Left renal pelvis (tissue), 4 donors: Measurements from ENCODE around the gene GCH1. TPM values are rescaled to one million over a fixed set of nuclear protein-coding genes. Genes with fewer than 3 reads are reported as not detected.
A peak's percentile ranks its signal among the peaks of the same experiment; 100 is the strongest.
"Not testable (repeated sequence)": the region's sequence is repeated elsewhere in the genome, so short reads cannot be mapped to it uniquely, and the experiment has no call there.

Experiments
- DNase-seq, 4 donors: peaks; one replicate each; pipeline ENCODE4 v3.0.0-alpha.2; 2013; ENCODE audit warnings: low read depth in 4 of 4, low spot score in 3 of 4
- polyA plus RNA-seq, 4 donors: library from polyadenylated mRNA; unstranded; fragments of 120-200 nt; gene quantifications; one replicate each; pipeline ENCODE4 v1.2.1, GENCODE V29; 2013; ENCODE audit not compliant: insufficient read length in 4 of 4

The GCH1 gene
- polyA plus RNA-seq, 4 donors, result 3.6 to 9.6 (median 9.3) TPM

DNA sequence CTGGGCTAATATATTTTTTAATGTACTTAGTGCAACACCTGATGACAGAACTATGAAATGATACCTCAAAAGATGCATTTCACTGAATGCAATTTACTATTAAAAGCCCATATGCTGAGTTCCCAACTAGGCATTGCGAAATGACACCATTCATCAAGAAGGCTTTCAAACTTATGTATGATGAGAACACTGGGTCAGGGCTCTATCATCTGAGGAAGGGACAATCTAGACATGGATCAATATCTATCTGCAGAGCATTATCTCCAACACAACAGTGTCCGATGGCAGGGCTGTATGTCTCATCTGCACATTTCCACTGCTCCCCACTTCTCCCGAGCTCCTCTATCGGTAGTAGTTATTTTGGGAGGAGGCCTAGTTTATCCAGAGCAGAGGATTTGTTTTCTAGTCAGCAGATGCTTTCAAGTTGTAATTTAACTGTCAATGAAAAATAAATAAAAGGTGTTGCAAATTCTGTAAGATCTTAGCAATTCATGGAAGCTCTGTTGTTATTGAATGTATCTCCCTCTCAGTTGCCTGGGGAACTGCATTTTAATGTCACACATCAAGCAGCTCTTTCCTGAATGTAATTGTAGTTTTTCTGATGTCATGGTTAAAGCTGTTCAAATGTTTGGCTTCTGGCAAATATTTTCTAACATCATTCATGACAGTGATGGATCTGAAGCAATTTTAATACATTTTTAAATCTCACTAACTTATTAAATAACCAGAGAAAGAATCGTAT is 7.4 kb upstream of the GCH1 start:
- no peak for DNase-seq

DNA sequence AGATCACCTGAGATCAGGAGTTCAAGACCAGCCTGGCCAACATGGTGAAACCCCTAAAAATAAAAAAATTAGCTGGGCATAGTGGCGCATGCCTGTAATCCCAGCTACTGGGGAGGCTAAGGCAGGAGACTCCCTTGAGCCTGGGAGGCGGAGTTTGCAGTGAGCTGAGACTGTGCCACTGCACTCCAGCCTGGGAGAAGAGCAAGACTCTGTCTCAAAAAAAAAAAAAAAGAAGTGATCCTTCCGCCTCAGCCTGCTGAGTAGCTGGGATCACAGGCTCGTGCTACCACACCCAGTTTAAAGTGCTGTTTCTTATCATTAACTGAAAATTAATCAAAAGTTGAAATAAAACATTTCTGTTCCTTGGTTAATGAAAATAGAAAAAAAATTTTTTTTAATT is 6.3 kb upstream of the GCH1 start:
- not testable (repeated sequence) for DNase-seq

DNA sequence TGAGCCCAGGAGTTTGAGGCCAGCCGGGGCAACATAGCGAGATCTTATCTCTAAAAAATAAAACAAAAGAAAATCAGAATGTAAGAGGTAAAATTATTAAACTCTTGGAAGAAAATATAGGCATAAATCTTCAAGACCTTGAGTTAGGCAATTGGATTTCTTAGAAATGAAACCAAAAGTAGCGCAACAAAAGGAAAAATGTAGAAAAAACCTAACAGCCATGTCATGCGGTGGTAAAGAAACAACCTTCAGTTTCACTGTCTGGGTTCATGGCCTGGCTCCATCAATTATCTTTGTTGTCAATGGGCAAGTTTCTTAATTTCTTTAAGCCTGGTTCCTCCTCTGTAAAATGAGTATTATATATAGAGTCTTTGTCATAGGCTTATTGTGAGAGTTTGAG is 5.6 kb upstream of the GCH1 start:
- no peak for DNase-seq

DNA sequence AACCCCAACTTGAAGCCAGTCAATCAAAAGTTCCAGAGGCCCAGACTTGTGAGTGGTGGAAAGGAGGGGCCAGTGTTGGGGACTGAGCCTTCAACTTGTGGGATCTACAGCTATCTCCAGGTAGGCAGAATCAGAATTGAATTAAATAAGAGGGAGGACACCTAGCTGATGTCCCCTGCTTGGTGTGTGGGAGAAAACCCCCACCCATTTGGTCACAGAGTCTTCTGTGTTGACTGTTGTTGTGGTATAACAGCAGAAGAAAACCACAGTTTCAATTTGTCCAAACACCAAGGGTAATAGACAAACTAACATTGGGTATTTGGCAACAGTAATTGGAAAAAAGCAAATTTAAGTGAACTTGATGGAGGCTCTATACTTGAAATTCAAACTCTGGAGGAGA is 3.4 kb upstream of the GCH1 start:
- DNase-seq, result no peak

DNA sequence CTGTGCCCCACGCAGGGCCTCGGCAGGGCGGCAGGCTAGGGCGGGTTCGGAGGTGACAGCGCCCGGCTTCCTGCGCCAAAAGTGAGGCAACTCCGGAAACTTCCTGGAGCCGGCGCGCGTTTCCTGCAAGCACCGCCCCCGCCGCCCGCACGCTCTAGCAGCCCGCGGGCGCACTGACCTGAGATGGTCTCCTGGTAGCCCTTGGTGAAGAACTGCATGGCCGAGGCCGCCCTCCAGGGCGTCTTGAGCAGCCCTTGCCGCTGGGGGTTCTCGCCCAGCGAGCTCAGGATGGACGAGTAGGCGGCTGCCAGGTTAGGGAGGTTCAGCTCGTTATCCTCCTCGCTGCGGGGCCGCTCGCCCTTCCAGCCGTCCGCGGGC is 494 bp downstream of the GCH1 start:
- DNase-seq, result no peak

DNA sequence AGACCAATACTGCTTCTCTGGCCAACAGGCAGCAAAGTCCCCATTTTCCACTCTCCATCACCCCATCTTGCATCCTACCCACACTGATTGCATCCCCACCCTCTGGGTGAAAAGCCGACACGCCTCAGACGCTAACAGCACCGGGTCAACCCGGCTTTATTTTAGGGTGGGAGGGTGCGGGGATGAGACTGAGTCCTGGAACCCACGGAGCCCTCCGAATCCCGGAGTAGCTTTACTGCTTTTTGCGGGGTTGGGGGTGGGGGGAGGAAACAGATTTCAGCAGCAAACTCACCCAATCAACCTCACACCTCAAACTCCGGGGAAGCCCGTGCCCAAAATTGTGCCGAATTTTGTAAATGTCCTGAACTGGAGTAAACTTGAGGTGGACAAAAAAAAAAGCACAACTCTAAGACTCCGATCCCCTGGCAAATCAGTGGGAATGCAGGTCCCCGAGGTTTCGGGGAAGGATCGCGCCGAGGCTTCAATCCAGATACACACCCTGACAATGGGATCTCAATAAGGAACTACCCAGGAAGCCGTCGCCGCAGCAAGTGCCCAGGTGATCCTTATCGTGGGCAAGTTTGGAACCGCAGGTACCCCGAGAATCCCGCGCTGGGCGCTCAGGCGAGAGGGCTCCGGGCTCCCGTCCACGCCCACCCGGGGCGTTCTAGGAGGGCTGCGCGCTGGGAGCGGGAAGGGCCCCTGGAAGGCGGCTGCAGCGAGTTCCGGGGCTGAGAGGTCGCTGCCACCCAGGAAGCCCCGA is 1.1 kb downstream of the GCH1 start:
- no peak for DNase-seq

DNA sequence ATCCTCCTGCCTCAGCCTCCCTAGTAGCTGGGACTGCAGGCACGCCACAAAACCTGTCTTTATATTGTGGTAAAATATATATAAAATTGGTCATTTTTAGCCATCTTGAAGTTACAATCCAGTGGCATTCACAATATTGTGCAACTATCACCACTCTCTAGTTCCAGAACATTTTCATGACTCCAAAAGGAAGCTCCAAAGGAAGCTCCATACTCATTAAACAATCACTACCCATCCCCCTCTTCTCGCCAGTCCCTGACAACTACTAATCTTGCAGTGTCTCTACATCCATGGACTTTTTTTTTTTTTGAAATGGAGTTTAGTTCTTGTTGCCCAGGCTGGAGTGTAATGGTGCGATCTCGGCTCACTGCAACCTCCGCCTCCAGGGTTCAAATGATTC is 3.1 kb downstream of the GCH1 start:
- no peak for DNase-seq

DNA sequence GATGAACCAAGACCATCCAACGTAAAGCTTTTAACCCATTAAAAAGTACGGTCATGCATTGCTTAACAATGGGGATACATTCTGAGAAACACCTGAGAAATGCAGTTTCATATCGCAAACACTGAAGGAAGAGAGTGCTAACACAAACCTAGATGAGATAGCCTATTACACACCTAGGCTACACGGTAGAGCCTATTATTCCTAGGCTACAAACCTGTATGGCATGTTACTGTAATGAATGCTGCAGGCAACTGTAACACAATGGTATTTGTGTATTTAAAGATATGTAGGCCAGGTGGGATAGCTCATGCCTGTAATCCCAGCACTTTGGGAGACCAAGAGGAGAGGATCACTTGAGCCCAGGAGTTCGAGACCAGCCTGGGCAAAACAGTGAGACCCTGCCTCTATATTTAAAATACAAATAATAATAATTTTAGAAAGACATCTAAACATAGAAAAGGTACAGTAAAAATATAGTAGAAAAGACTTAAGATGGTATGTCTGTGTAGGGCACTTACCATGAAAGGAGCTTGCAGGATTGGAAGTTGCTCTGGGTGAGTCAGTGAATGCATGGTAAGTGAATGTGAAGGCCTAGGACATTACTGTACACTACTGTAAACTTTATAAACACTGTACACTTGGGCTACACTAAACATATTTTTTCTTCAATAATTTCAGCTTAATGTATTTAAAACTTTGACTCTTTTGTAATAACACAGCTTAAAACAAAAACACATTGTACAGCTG is 4.6 kb downstream of the GCH1 start:
- DNase-seq, result not testable (repeated sequence)

DNA sequence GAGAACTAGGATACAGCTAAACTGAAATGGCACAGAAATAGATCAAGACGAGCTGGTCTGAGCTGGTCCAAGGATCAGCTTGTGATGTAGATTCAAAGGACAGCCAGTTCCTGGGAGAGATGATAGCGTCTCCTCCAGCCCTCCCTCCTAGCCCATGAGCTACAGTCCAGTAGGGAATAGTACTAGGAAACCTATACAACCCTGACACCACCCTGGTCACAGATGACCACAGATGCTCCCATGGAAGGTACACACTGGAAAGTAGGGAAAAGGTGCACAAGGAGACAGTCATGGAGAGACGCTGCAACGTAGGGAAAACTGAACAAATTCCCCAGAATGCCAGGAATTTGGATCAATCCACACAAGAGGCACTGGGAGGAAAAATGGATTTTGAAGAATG is 6.9 kb downstream of the GCH1 start:
- no peak for DNase-seq

DNA sequence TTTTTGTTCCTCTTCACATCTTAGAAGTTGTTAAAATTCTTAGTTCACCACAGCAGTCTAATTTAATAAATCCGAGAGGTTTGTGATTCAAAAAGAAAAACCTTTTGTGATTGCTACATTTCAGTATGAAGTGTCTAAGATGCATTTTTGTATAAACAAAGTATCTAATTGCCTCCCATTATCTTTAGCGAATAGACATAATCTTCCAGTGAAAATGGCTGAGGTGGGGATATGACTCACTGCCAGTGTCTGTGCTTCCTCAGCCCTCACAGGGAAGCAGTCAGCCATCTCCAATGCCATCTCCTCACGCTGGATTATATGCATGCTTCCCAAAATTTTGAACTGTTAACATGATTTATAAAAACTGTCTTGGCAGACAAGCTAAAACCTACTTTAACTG is 7.6 kb downstream of the GCH1 start:
- no peak for DNase-seq

DNA sequence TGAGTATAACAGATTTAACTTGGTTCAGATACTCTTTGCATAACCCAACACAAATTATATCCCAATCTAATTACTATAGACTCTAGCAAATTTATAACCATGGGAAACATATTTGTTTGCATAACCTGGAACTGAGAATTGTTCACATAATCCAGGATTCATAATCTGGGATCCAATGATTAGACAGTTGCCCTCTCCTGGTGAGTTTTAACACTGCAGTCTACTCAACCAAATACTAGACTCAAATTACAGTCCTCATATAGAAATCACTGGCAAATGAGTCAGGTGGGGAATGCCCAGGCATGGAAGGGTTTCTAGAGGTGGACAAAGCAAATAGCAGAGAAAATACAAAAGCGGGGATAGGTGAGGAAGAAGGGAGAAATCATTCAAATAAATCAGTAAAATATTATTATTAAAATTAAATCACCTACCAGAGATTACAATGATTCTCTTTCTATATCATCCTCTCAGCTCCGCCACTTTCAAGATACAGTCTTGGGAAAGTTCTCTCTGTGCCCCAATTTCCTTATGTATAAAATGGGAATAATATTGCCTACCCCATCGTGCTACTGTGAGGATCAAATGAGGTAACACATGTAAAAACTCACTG is 9.4 kb downstream of the GCH1 start:
- DNase-seq, result no peak

DNA sequence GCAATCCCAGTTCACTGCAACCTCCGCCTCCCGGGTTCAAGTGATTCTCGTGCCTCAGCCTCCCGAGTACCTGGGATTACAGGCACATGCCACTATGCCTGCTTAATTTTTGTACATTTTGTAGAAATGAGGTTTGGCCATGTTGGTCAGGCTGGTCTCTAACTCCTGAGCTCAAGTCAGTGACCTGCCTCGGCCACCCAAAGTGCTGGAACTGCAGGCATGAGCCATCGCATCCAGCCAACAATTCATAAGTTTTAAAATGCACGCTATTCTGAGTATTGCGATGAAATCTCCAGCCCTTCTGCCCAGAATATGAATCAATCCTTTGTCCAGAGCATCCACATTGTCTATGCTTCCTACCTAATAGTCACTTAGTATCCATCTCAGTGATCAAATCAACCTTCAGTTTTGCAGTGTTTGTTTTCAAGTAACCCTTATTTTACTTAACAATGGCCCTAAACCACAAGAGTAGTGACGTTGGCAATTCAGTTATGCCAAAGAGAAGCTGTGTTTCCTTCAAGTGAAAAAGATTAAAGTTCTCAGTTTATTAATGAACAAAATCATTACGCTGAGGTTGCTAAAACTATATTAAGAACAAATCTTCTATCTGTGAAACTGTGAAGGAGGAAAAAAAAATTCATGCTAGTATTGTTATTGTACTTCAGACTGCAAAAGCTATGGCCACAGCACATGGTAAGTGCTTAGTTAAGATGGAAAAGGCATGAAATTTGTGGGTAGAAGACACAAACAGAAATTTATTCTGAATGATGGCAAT is 11.0 kb downstream of the GCH1 start:
- DNase-seq, result no peak

DNA sequence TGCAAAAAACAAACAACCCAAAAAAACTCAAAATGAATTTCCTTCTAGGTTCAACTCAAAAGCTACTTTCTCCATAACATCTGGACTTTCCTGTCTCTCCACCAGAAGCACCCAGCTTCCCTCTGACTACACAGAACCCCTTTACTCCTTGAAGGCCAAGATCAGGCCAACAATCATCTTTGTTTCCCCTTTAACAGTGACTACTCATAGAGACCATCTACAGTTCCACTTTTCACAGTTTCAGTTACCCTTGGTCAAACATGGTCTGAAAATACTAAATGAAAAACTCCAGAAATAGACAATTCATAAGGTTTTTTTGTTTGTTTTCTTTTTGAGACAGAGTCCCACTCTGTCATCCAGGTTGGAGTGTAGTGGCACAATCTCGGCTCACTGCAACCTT is 11.8 kb downstream of the GCH1 start:
- DNase-seq, result no peak

DNA sequence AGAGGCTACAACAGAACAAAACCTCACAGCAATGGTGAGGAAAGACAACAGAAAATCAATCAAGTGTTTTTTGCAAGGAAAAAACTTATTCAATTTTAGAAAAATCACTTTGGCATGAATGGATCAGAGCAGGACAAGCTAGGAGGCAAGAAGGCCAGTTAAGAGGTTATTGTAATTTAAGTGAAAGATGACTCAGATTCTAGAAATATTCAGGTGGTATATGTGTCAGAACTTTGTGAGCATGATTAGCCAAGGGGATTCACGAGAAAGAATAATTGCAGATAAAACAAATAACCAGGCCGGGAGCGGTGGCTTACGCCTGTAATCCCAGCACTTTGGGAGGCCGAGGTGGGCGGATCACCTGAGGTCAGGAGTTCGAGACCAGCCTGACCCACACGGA is 12.7 kb downstream of the GCH1 start:
- no peak for DNase-seq

DNA sequence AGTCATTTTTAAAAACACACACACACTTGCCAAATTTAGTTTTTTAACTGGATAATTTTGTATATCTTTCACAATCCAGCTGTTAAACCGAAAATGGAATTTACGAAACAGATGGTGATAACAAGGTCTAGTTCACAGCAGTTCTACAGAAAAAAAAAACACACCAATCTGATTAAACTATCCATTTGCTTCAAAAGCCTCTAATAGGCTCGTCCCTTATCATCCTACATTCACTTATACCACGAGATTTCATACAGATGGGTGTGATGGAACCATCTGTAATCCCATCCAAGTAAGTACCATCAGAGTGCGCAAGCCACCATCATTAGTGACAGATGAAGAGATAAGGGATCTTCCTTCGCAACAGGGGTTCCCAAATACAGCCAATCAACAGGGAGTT is 20.1 kb downstream of the GCH1 start:
- DNase-seq, result no peak

DNA sequence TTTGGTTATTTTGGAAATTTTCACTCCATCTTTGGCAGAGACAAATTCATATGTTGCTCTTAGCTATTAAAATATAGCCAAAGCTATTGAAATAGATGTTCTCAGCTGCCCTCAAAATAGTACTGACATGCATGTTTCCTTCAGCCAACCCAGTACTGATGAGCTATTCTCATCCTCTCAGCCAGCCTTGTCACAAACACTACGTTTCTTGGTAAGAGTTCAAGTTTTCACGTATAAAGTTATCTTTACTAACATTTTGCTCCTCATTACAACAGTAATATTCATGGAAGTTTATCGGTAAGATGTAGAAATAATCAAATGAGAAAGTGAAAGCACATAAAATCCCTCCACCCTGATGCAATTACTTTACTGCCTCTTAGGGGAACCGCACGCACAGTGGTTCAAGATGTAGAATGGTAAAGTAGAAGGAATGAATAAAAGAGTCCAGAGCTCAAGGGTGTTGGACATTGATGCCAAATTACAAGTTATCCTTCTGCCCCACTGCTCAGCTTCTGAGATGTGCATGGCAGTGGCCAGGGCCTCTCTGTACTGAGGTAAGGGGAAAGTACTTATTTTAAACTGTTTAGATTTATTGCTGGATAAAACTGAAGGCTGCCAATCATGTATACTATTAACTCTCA is 20.7 kb downstream of the GCH1 start:
- DNase-seq, result no peak

DNA sequence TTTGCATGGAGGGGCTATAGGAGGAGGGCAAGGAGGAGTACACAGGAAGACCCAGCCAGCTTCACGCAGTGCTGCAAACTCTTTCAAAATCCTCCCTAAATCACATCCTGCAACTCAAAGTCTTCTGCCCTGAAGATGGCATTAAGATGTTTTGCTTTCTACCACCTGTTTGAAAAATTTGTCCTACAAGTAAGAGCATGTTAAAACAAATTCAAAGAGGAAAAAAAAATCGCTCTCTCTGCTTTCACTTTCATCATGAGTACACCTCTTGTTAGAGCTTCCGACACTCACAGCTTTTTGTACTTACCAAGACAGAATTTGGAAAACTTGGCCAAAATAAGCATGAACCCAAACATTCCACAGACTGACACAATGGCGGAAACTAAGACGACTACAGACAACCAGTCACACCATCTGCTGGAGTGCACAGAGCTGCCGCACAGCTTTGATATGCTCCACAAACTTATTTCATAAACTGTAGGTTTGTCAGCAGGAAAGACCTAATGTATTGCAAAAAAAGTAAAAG is 21.3 kb downstream of the GCH1 start:
- peak in 1 of 4 donors; percentile 38 for DNase-seq

DNA sequence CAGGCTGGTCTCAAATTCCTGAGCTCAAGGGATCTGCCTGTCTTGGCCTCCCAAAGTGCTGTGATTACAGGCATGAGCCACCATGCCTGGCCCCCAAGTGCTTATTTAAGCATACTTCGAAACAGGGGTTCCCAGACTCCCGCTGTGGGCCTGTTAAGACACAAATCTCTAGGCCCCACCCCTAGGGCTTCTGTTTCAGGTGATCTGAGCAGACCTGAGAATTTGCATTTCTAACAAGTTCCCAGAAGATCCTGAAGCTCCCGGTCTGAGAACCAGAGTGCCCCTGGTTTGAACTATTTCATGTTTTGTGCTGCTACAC is 25.0 kb downstream of the GCH1 start:
- no peak for DNase-seq

DNA sequence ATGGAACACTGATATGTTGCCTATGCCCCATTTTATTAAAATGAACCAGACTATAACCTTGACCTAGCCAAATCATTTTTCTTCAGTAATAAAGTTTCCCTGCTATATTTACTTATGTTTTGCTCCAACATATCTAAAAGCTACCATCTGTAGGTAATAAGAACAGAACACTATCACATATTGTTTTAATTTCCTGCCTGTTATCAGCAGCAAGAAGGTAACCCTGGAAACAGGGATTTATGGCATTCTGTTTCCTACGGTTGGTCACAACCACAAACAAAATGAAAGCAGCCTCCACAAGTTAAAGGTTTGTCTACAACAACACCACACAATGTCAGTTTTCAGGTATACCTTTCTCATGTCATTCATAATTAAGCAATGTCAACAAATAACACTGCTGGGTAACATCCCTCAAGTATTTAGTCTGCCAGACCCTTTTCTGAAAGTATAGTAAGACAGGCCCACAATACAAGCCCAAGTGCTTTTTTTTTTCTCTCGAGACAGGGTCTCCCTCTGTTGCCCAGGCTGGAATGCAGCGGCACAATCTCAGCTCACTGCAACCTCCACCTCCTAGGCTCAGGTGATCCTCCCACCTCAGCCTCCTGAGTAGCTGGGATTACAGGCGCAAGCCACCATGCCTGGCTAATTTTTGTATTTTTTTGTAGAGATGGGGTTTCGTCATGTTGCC is 25.5 kb downstream of the GCH1 start:
- no peak for DNase-seq
